GM18870 (cell line): Measurements from ENCODE around the gene TBC1D1.

ENCODE experiments used
- ATAC-seq: cut with Tn5 transposase; IDR thresholded peaks from one replicate; pipeline ENCODE4 v1.9.1; 2021; ENCODE audit warnings: moderate library complexity; ENCODE audit not compliant: unreplicated experiment

Gene TBC1D1

DNA sequence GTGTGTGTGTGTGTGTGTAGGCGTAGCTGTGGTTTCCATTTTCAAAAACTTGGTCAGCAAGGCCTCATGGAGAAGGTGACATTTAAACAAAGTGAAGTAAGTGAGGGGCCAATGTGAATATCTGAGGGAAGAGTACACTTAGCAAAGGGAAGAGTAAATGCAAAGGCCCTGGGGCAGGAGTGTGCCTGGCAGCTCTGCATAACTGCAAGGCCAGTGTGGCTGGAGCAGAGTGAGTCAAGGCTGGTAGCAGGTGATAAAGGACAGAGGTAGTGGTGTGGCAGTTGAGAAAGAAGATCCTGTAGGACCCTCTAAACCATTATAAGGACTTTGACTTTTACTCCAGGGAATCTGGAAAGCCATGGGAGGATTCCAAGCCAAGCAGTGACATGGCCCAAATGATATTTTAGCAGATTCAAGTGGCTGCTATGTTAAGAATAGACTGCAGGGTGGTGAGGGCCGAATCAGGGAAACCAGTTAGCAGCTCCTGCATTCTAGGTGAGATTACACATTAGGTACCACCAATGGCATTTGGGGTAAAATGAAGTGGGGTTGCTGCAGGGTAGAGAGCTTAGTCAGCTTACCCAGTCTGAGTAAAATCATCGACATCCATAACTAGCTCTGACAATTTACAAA lies 5.9 kb upstream of the TBC1D1 start:
- ATAC-seq = no peak

DNA sequence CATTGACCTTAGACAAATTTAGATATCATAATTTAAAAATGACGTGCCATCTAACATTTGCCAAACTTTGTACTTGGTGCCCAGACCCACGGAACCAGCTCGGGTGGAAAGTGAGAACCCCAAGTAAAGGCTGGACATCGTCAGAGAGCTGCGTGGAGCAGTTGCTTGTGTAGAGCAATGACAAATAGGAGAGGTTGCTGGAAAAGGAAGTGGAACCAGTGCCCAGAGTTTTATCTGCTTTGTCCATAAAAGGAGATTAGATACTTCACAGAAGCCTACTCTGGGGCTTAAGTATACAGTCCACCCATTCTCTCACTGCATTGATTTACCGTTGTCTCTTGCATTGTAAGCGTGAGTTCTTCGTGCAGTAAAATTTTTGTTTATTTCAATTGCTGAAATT lies 5.4 kb upstream of the TBC1D1 start:
- ATAC-seq = no peak

DNA sequence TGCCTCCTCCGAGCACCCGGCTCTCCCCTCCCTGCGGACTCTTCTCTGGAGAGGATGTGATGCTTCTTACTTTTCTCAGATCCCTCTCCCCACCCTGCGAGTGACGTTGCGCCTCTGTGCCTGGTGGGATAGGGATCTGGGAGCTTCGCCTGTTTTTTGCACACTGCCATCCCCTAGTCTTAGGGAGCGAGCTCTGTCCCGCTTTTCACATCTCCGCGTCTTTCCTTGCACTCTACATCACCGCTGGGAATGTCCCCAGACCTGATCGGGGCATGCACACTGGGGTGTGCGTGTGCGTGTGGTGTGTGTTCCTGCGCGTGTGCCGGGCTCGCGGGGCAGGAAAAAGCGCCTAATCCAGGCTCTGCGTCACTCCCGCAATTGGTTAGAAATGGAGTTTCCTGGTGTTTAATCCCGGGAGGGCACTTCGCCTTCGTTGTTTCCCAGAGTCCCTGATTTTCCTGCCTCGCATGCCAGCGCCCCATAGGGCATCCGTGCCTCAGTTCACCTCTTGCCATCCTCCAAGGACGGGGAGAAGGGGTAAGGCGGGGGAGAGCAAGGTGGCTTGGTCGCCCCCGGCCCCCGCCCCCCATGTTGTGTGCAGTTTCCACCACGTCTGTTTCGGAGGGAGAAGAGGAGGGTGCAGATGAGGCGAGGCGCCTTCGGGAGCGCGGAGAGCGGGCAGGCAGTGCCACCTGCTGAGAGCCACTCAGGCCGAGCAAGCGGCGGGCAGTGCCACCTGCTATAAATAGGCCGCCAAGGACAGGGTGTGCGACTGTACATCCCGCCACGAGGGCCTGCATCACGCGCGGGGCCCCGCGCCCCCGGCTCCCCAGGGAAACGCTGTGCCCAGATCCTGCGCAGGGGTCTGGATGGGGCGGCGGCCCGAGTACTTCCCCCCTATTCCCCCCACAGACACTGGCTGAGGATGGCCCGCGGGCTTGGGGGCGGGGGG lies 759 bp upstream of the TBC1D1 start:
- no peak for ATAC-seq

DNA sequence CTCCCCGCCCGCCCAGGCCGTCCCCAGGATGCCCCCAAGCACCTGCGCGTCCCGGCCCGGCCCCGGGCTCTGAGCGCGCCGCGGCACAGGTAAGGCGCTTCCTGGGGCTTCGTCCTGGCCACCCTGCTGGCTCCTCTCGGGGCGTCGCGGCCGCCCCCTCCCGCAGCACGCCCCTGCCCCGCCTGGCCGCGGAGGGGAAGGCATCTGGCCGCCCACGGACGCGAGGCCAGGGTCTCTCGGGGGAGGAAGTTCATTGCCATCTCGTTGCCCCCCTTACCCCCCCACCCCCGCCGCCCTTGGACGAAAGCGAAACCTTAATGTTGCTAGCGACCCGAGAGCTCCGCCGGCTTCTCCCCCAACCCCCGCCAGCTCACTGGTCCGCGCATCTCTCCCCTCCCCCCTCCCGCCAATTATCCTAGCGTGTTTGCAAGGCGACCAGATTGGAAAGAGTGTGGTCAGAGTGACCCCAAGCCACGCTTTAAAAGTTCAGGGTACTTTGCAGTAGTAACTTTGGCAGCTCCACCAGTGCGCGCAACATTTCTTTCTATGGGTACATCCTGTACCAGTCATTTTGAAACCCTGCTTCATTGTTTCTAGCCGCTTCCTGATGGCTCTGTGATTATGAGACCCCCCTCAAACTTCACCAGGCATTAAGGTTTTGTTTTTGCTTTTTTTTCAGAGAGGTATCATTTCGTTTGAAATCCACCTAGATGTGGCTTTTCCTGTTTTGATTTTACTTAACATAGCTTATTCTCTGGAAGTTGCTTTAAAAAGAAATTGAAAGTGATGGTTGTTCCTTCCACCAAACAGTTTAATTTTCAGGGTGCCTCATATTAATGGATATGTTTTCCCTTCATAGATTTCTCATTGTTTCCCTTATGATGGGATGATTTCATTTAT lies 626 bp downstream of the TBC1D1 start:
- peak; percentile 59 for ATAC-seq

GRCh38 chr4:37892641-37893040 lies 1.8 kb downstream of the TBC1D1 start:
- ATAC-seq = peak; percentile 57

- no peak for ATAC-seq
These were observed 2.3 kb downstream of the TBC1D1 start for GRCh38 chr4:37893164-37893563.

- no peak for ATAC-seq
These were observed 4.4 kb downstream of the TBC1D1 start for GRCh38 chr4:37895271-37895670.

DNA sequence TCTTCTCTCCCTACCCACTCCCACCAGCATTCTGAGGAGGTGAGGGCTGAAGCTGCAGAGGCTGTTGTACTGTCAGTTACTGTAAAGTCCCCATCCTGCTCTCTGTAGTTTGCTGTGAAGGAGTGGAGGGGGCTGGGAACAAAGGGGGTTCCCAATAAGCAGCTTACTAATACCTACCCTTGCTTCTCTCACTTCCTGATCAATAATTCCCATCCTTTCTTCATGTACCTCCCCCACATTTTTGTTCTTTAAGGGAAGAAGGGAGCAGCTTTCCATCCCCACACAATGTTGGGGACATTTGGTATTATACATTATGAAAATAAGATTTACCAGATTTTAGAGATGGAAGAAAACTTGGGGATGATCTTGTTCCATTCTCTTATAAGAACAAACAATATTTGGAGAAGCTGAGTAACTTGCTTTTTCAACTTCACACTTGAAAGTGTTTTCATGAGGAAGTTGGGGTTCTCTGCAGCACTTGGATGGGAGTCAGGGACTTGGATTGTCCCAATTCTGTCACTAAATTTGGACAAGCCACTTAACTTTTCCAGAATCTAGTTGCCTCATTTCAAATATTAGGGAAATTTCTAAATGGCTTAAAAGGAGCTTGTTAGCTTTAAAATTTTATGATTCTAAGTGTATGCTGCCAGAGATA lies 5.4 kb downstream of the TBC1D1 start:
- ATAC-seq = no peak

DNA sequence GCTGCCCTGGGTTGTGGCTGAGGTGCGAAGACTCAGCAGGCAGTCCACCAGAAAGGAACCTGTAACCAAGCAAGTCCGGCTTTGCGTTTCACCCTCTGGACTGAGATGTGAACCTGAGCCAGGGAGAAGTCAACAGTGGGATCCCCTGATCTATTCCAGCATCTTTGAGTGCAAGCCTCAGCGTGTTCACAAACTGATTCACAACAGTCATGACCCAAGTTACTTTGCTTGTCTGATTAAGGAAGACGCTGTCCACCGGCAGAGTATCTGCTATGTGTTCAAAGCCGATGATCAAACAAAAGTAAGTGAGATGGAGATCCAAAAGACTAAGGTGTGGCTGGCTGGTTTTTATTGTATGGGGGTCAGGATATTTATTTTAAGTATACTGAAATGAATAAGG lies 11.3 kb downstream of the TBC1D1 start:
- ATAC-seq = no peak

DNA sequence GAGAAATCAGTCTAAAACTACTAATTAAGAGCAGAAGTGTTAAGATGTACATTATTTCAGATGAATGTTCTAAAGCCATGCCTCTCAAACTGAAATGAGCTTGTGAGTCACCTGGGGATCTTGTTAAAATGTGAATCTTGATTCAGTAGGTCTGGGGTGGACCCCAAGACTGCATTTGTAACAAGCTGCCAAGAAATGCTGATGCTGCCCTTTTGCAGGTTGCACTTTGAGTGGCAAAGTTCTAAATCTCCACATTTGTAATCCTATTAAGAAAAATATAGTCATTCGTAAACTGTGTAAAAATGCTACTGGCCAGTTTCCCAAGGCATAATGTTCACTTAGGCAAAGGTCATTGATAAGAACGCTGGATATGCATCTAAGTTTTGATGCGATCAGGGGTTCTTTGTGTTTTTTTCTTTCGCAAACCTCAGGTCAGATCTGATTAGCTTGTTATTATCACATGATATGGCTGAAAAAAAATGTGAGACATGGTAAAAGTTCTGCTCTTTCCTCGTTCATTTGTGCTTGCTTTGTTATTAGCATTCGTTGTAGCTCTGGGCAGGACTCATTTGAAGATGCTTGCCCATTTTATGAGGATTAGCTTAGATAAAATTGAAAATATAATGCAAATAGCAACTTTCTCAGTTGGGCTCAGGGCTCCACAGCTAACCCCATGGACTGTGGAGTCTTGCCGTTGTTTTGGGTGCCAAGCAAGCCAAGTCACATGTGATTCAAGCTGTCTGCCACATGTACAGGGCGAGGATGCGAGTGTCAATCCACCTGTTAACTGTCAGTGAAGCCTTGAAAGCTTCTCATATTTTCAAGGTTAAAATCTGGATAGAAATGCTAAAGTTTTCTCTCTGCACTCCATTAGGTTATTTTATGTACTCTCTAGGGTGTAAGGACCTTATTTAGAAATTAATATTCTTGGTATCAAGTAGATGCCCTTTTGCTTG lies 12.1 kb downstream of the TBC1D1 start:
- no peak for ATAC-seq

DNA sequence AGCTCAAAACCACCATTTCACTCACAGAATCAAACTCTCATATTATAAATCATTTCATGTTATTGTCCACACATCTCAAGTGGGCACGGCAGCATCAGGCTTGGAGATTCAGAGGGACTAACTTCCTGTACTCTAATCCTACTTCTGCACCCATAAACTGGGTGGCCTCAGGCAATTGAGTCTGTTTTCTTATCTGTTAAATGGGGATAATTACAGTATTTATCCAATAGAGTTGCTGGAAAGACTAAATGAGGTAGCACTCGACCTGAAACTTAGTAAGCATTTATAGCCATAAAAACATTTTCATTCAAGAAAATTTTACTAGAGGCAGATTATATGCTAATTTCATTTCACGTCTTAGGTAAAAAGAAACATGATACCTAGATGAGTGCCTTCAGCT lies 13.0 kb downstream of the TBC1D1 start:
- ATAC-seq = no peak

GRCh38 chr4:37904824-37905223 lies 13.9 kb downstream of the TBC1D1 start:
- ATAC-seq = no peak

DNA sequence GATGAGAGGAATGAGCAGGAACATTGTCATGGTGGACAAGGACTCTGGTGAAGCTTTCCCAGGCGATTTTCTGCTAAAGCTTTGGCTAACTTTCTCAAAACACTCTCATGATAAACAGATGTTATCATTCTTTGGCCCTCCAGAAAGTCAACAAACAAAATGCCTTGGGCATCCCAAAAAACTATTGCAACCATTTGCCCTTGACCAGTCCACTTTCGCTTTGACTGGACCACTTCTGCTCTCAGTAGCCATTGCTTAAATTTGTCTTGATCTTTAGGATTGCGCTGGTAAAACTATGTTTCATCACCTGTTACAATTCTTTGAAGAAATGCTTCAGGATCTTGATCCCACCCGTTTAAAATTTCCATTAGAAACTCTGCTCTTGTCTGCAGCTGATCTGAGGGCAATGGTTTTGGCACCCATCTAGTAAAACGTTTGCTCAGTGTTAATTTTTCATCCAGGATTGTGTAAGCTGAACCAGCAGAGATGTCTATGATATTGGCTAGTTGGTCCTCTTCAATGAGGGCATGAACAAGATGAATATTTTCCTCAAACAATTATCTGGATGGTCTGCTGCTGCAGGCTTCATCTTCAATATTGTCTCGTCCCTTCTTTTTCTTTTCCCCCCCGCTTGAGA lies 14.8 kb downstream of the TBC1D1 start:
- ATAC-seq = no peak

DNA sequence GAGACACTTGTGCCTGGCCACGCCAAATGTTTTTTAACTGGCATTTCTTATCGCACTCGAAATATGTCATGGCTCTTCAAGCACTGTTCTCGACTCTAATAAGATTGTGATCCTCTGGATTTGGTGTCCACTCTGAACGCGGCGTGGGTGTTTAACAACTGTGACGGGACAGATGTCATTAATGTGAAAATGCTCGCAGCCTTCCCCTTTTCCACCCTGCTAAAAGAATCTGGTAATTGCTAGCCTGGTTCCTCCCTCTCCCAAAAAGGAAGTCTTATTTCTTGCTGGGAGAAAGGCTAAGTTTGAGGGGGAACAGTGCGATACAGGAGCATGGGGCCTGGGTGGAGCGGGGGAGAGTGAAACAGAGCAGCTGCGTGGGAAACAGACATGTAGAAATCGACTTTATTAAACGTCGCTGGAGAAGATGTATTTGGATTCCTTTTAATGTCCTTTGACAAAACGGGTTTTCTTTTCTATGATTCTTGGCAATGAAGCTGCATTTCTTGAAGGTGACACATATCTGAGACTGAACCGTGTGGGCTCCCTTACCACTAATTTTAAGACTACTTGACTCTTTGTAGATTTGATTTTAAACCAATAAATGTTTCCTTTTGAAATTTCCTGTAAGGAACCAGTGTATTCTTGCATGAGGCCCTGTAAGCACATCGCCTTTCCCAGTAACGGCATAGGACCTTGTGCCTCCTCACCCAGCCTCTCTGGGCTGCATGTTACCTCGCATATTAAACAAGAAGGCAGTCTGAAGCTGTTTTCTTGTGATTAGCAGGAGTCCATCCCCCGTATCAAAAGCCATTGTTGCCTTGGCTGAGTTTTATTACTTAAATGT lies 17.8 kb downstream of the TBC1D1 start:
- ATAC-seq = no peak

DNA sequence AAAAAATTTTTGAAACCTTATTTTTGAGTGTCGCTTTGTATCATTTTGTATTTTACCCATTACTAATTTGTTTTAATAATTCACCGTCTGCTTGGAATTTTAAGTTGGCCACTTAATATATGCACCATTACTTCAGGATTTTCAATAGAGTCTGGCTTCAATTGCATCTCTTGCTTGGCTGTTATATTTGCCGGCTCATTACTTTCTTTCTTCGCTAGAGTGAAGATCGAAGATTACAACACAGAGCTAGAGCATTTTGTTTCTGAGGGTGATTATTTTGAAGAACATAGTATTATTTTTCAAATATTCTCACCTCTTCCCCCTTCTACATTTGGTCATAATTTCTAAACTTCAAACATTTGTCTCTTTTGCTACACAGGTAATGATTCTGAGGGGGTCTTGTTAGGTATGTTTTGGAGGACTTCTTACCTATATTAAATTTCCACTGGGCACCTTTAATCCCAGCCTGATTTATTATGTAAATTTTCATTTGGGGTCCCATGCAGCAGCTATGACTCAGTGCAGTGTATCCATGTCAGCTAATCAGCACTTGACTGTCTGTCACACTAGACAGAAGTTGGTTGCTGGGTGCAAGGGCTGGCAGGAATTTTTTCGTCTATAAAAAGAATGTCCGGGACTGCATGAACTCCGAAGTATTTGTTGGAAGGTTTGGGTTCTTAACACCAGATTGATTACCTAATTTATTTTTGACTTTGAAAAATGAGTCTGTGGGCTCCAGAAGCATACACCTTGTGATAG lies 18.6 kb downstream of the TBC1D1 start:
- ATAC-seq = no peak

DNA sequence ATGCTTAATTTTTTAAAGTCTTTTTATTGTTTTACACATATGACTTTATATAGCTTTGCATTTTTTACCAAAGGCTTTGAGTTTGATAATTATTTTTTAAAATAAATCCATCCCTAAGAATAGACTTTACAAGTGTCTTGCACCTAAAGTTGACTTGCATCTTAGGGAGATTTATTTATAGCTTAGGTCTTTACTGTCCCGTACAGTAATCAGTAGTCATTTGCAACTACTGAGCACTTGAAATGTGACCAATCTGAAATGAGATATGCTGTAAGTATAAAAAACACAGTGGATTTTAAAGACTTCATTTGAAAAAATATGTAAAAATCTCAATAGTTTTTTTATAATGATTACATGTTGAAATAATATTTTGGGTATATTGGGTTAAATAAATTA lies 19.2 kb downstream of the TBC1D1 start:
- no peak for ATAC-seq

DNA sequence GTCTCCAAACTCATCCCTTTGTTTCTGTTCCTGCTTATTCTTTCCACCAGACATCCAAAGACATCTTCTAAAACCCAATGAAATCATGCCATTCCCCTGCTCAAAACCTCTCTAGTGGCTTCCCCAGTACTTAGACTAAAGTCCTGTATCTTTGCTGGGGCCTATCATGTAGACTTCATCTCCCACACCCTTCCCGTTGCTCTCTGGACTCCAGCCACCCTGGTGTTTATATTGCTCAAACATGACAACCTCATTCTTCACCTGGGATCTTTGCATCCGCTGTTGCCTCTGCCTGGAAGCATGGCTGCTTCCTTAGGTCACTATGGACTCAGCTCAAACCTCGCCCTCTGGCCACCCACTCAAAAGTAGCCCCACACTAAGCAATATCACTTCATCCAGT lies 23.7 kb downstream of the TBC1D1 start:
- no peak for ATAC-seq

DNA sequence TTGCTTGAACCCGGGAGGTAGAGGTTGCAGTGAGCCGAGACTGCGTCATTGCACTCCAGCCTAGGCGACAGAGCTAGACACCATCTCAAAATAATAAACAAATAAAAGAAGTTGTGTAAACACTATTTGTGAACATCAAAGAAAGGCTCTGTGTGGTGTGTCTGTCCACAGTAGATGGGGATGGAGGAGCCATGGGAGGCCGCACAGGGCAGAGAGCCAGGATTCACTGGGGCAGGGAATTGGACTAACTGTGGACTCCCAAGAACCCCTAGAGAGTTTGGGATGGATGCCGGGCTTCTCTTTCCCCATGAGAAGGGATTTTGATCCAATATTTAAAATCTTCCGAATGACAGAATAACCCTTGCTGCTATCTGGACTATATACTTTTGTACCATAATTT lies 26.5 kb downstream of the TBC1D1 start:
- ATAC-seq = no peak
